ENCODE results near the gene ELF2.
A peak's percentile ranks its signal among the peaks of the same experiment; 100 is the strongest.

Gene ELF2

GRCh38 chr4:139177869-139178619, 1.0 kb upstream of the ELF2 start:
- H3K27me3 ChIP-seq = no peaks in the 10 kb centered on the region
- H3K27ac ChIP-seq = peak overlapping the region; percentile 99 to 100
- intact Hi-C loops (cut with DNase I; ENCODE audit: low total_unique reads) = loop anchor here (5.0 to 10.0 kb wide), 3 partner anchors 96 to 163 kb away; partner anchors contain the start of gene NOCT
- peak overlapping the region; percentile 86 to 87 for H3K4me3 ChIP-seq
- no peaks in the 10 kb centered on the region for H3K36me3 ChIP-seq
- H3K9me3 ChIP-seq = no peaks in the 10 kb centered on the region
- H3K4me1 ChIP-seq = peaks cover 0 to 27% (median 7%) of the 10 kb centered on the region in 4 donors
- DNase-seq = peak; percentile 95 to 98
- TF ChIP-seq CTCF (IDR thresholded peaks at IDR 0.05) = no peak

GRCh38 chr4:139176302-139177048, 543 bp downstream of the ELF2 start:
- Histone ChIP-seq H3K4me3 (peak overlapping the region; percentile 86 to 87), H3K9me3 (no peaks in the 10 kb centered on the region), H3K4me1 (peaks cover 0 to 42% (median 13%) of the 10 kb centered on the region in 4 donors), H3K27me3 (no peaks in the 10 kb centered on the region), H3K36me3 (no peaks in the 10 kb centered on the region), H3K27ac (peak overlapping the region; percentile 99 to 100)
- no peak for TF ChIP-seq CTCF (IDR thresholded peaks at IDR 0.05)
- intact Hi-C loops (cut with DNase I; ENCODE audit: low total_unique reads) = loop anchor here (5.0 to 10.0 kb wide), 3 partner anchors 94 to 162 kb away; partner anchors contain the start of gene NOCT
- DNase-seq = peak; percentile 87 to 94

GRCh38 chr4:139175646-139176301, 1.2 kb downstream of the ELF2 start:
- no peak for TF ChIP-seq CTCF (IDR thresholded peaks at IDR 0.05)
- peaks cover 0 to 49% (median 20%) of the 10 kb centered on the region in 4 donors for H3K4me1 ChIP-seq
- intact Hi-C loops (cut with DNase I; ENCODE audit: low total_unique reads) = loop anchor here (5.0 to 10.0 kb wide), 3 partner anchors 93 to 161 kb away; partner anchors contain the start of gene NOCT
- DNase-seq = no peak
- no peaks in the 10 kb centered on the region for H3K36me3 ChIP-seq
- peak overlapping the region; percentile 99 to 100 for H3K27ac ChIP-seq
- no peaks in the 10 kb centered on the region for H3K27me3 ChIP-seq
- H3K4me3 ChIP-seq = peak overlapping the region; percentile 86 to 87
- H3K9me3 ChIP-seq = no peaks in the 10 kb centered on the region

GRCh38 chr4:139171876-139172691, 4.9 kb downstream of the ELF2 start:
- no peak for DNase-seq
- peak overlapping the region in 1 of 2 donors; percentile 58 for H3K27ac ChIP-seq
- no peak for TF ChIP-seq CTCF (IDR thresholded peaks at IDR 0.05)
- no peaks in the 10 kb centered on the region for H3K27me3 ChIP-seq
- H3K4me1 ChIP-seq = peaks cover 0 to 68% (median 27%) of the 10 kb centered on the region in 4 donors
- no peaks in the 10 kb centered on the region for H3K36me3 ChIP-seq
- H3K4me3 ChIP-seq = no peak overlapping the region
- intact Hi-C loops (cut with DNase I; ENCODE audit: low total_unique reads) = loop anchor here (5.0 to 10.0 kb wide), 2 partner anchors 70 to 157 kb away; partner anchors contain the start of gene NOCT
- H3K9me3 ChIP-seq = no peaks in the 10 kb centered on the region

All from tibial artery (tissue), 4 donors.